H1 (cell line): Measurements from ENCODE around the gene ADARB2. TPM values are rescaled to one million over a fixed set of nuclear protein-coding genes. Genes with fewer than 3 reads are reported as not detected.

Source experiments
- CREB1 ChIP-seq: IDR thresholded peaks from 2 replicates; pipeline ENCODE4 v1.6.1; 2012; ENCODE audit warnings: inconsistent platforms
- EP300 ChIP-seq, 2 experiments: IDR thresholded peaks; 1 replicate in 1 of 2; 2 replicates in 1 of 2; pipeline ENCODE4 v1.6.1; 2011 to 2012; ENCODE audit warnings: low read depth in 2 of 2, low read length in 2 of 2, mild to moderate bottlenecking in 2 of 2, borderline replicate concordance in 1 of 2, inconsistent platforms in 1 of 2, moderate library complexity in 1 of 2
- RFX5 ChIP-seq: IDR thresholded peaks from 2 replicates; pipeline ENCODE4 v1.6.1; 2011; ENCODE audit warnings: low read depth, low read length, improper control_type of control experiment, borderline replicate concordance
- SIRT6 ChIP-seq: IDR thresholded peaks from one replicate; pipeline ENCODE4 v1.7.1; 2012; ENCODE audit warnings: low read length, inconsistent platforms
- TEAD4 ChIP-seq: IDR thresholded peaks from 2 replicates; pipeline ENCODE4 v1.6.1; 2012; ENCODE audit warnings: low read depth, low read length, inconsistent platforms, mixed read lengths
- polyA plus RNA-seq, 7 experiments: library from polyadenylated mRNA; depleted of rRNA in 3 of 7; stranded (reverse) in 5 of 7; unstranded in 2 of 7; fragments of >200 nt in 5 of 7; fragments of 200-250 nt in 2 of 7; gene quantifications; 1 replicate in 5 of 7; 2 replicates in 1 of 7; 4 replicates in 1 of 7; pipeline versions ENCODE4 v1.2.1 to v1.2.3, GENCODE V29; 2011 to 2013; ENCODE audit warnings: missing spikeins in 2 of 7, mixed read lengths in 2 of 7
- total RNA-seq: library from RNA; stranded (reverse); fragmentation: NEBNext Ultra II Directional; extraction: Animal tissue kit (Norgen Biotek cat#: 25700); gene quantifications from 2 replicates; pipeline ENCODE4 v1.2.1, GENCODE V29; 2021
- TF ChIP-seq, protein P1 (sequence below): fragments of 300-600 bp; sonication (generic); IDR thresholded peaks from 2 replicates; pipeline ENCODE4 v1.7.1; 2012; ENCODE audit warnings: low read length, moderate library complexity, mild to moderate bottlenecking, inconsistent platforms; ENCODE audit not compliant: insufficient replicate concordance
- TF ChIP-seq, protein P2 (sequence below), 3 experiments: IDR thresholded peaks; 1 replicate in 2 of 3; 2 replicates in 1 of 3; pipeline versions ENCODE4 v1.5.1 to v1.6.1; 2011; ENCODE audit warnings: low read length in 3 of 3, mild to moderate bottlenecking in 3 of 3, inconsistent platforms in 2 of 3, low read depth in 1 of 3, moderate library complexity in 1 of 3; ENCODE audit not compliant: insufficient read depth in 1 of 3; ENCODE audit errors: control extremely low read depth in 1 of 3

ADARB2 gene
- total and polyA plus RNA-seq, 2 of the 8 experiments (the other 6 are each of a cell fraction or from before 2014, with no cell fraction given), result 2.2 to 2.8 TPM

DNA sequence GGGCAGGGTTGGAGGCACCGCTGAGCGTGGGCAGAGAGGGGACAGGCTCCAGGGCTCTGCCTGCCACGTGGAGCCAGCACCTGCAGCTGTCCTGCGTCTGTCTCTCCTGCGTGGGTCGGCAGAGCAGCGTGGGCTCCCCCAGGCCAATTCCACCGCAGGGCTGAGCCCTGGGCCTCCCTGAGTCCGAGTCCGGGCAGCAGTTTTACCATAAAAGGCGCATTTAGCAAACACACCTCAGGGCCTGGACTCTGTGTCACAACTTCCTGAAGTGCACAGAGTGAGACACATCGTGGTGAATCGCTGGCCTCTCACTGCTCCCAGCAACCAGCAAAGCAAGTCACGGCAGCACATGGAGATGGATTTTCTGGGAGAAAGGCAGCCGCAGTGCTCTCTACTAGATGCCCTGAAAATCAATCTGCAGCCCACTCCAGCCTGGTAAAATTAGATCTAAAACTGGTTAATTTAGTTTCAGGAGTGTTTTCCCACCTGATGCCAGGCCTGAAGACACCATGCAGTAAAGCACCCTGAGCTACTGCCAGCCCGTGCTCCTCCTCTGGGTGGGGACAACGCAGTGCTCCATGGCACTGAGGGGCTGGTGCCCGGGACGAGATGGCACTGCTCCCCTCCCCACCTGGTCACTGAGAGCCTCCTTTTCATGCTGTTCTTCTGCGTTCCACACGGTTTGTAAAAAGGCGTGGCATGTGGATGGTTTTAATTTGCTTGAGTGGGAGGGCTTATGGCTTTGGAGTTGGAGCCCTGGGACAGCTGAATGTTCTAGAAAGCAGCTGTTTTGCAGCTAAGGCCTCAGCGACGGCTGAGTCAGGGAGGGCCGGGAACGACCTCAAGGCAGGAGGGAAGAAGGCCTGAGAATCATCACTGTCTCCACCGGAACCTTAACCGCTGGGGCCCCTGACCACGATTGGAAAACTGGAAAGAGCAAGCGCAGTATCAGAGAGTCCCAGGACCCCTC, 336.9 kb downstream of the ADARB2 start (continued):
- TF ChIP-seq, protein P1, sequence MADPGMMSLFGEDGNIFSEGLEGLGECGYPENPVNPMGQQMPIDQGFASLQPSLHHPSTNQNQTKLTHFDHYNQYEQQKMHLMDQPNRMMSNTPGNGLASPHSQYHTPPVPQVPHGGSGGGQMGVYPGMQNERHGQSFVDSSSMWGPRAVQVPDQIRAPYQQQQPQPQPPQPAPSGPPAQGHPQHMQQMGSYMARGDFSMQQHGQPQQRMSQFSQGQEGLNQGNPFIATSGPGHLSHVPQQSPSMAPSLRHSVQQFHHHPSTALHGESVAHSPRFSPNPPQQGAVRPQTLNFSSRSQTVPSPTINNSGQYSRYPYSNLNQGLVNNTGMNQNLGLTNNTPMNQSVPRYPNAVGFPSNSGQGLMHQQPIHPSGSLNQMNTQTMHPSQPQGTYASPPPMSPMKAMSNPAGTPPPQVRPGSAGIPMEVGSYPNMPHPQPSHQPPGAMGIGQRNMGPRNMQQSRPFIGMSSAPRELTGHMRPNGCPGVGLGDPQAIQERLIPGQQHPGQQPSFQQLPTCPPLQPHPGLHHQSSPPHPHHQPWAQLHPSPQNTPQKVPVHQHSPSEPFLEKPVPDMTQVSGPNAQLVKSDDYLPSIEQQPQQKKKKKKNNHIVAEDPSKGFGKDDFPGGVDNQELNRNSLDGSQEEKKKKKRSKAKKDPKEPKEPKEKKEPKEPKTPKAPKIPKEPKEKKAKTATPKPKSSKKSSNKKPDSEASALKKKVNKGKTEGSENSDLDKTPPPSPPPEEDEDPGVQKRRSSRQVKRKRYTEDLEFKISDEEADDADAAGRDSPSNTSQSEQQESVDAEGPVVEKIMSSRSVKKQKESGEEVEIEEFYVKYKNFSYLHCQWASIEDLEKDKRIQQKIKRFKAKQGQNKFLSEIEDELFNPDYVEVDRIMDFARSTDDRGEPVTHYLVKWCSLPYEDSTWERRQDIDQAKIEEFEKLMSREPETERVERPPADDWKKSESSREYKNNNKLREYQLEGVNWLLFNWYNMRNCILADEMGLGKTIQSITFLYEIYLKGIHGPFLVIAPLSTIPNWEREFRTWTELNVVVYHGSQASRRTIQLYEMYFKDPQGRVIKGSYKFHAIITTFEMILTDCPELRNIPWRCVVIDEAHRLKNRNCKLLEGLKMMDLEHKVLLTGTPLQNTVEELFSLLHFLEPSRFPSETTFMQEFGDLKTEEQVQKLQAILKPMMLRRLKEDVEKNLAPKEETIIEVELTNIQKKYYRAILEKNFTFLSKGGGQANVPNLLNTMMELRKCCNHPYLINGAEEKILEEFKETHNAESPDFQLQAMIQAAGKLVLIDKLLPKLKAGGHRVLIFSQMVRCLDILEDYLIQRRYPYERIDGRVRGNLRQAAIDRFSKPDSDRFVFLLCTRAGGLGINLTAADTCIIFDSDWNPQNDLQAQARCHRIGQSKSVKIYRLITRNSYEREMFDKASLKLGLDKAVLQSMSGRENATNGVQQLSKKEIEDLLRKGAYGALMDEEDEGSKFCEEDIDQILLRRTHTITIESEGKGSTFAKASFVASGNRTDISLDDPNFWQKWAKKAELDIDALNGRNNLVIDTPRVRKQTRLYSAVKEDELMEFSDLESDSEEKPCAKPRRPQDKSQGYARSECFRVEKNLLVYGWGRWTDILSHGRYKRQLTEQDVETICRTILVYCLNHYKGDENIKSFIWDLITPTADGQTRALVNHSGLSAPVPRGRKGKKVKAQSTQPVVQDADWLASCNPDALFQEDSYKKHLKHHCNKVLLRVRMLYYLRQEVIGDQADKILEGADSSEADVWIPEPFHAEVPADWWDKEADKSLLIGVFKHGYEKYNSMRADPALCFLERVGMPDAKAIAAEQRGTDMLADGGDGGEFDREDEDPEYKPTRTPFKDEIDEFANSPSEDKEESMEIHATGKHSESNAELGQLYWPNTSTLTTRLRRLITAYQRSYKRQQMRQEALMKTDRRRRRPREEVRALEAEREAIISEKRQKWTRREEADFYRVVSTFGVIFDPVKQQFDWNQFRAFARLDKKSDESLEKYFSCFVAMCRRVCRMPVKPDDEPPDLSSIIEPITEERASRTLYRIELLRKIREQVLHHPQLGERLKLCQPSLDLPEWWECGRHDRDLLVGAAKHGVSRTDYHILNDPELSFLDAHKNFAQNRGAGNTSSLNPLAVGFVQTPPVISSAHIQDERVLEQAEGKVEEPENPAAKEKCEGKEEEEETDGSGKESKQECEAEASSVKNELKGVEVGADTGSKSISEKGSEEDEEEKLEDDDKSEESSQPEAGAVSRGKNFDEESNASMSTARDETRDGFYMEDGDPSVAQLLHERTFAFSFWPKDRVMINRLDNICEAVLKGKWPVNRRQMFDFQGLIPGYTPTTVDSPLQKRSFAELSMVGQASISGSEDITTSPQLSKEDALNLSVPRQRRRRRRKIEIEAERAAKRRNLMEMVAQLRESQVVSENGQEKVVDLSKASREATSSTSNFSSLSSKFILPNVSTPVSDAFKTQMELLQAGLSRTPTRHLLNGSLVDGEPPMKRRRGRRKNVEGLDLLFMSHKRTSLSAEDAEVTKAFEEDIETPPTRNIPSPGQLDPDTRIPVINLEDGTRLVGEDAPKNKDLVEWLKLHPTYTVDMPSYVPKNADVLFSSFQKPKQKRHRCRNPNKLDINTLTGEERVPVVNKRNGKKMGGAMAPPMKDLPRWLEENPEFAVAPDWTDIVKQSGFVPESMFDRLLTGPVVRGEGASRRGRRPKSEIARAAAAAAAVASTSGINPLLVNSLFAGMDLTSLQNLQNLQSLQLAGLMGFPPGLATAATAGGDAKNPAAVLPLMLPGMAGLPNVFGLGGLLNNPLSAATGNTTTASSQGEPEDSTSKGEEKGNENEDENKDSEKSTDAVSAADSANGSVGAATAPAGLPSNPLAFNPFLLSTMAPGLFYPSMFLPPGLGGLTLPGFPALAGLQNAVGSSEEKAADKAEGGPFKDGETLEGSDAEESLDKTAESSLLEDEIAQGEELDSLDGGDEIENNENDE, result no peak
- TF ChIP-seq RFX5 (no peak), CREB1 (no peak), EP300 (IDR thresholded peaks at IDR 0.05; ENCODE audit: borderline replicate concordance in 1 of 2, low read depth in 2 of 2, low read length in 2 of 2) (no peak), SIRT6 (no peak), TEAD4 (no peak)
- TF ChIP-seq, protein P2, sequence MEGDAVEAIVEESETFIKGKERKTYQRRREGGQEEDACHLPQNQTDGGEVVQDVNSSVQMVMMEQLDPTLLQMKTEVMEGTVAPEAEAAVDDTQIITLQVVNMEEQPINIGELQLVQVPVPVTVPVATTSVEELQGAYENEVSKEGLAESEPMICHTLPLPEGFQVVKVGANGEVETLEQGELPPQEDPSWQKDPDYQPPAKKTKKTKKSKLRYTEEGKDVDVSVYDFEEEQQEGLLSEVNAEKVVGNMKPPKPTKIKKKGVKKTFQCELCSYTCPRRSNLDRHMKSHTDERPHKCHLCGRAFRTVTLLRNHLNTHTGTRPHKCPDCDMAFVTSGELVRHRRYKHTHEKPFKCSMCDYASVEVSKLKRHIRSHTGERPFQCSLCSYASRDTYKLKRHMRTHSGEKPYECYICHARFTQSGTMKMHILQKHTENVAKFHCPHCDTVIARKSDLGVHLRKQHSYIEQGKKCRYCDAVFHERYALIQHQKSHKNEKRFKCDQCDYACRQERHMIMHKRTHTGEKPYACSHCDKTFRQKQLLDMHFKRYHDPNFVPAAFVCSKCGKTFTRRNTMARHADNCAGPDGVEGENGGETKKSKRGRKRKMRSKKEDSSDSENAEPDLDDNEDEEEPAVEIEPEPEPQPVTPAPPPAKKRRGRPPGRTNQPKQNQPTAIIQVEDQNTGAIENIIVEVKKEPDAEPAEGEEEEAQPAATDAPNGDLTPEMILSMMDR (IDR thresholded peaks at IDR 0.05; ENCODE audit: control extremely low read depth in 1 of 3, insufficient read depth in 1 of 3, low read depth in 1 of 3, low read length in 3 of 3), result no peak
